B cell (primary cell): ENCODE results near the gene HEBP2. TPM values are rescaled to one million over a fixed set of nuclear protein-coding genes. Genes with fewer than 3 reads are reported as not detected.

Experiments used
- ATAC-seq: fragments of 200-7000 bp; cut with Tn5 transposase; one replicate; pipeline ENCODE4 v1.10.0; 2021; ENCODE audit warnings: low read depth, mild to moderate bottlenecking, moderate number of reproducible peaks, moderate library complexity
- CTCF ChIA-PET: fragments of 350-600 bp; sonication (Branson Sonifier 250); formaldehyde crosslinking; loops from one replicate; lab custom pipeline; 2021; ENCODE audit warnings: antibody characterized with exemption, inconsistent platforms; lab: Charles Lee
- POLR2A ChIA-PET: fragments of 350-600 bp; sonication (Branson Sonifier 250); formaldehyde crosslinking; loops from one replicate; lab custom pipeline; 2021; ENCODE audit warnings: antibody characterized with exemption; lab: Charles Lee
- DNase-seq: peaks from one replicate; pipeline ENCODE4 v3.0.0; 2013
- H2AFZ ChIP-seq: 2 replicates; pipeline ENCODE4 v1.6.1; 2012; ENCODE audit warnings: mild to moderate bottlenecking, low read depth, low read length; ENCODE audit not compliant: insufficient read depth, poor library complexity, severe bottlenecking
- H3K27ac ChIP-seq, 2 donors: 1 replicate in 1 of 2; 2 replicates in 1 of 2; pipeline ENCODE4 v1.5.1; 2012 to 2013; ENCODE audit warnings: low read length in 2 of 2, mild to moderate bottlenecking in 2 of 2, moderate library complexity in 1 of 2
- H3K27me3 ChIP-seq, 4 experiments: fragments of 200-600 bp in 1 of 4; sonication (generic) in 1 of 4; replicated peaks in 1 of 4; 1 replicate in 2 of 4; 2 replicates in 2 of 4; pipeline versions ENCODE4 v1.6.1 to v1.7.0; 2013 to 2016; ENCODE audit warnings: low read length in 3 of 4, mild to moderate bottlenecking in 2 of 4, mixed read lengths in 1 of 4, moderate library complexity in 1 of 4; ENCODE audit not compliant: insufficient read depth in 4 of 4, control insufficient read depth in 3 of 4; ENCODE audit errors: control extremely low read depth in 1 of 4
- H3K36me3 ChIP-seq, 2 experiments: replicated peaks in 1 of 2; 1 replicate in 1 of 2; 2 replicates in 1 of 2; pipeline versions ENCODE4 v1.6.1 to v1.7.1; 2013; ENCODE audit warnings: low read length in 1 of 2; ENCODE audit not compliant: insufficient read depth in 2 of 2, control insufficient read depth in 1 of 2; ENCODE audit errors: control extremely low read depth in 1 of 2, extremely low read depth in 1 of 2
- H3K4me1 ChIP-seq, 2 donors: fragments of 200-600 bp in 1 of 2; sonication (generic) in 1 of 2; 1 replicate in 1 of 2; 2 replicates in 1 of 2; pipeline versions ENCODE4 v1.5.1 to v1.6.1; 2013 to 2017; ENCODE audit warnings: low read length in 2 of 2; ENCODE audit not compliant: control insufficient read depth in 2 of 2, insufficient read depth in 2 of 2
- H3K4me2 ChIP-seq: replicated peaks from 2 replicates; pipeline ENCODE3; 2012; ENCODE audit warnings: mild to moderate bottlenecking, low read depth, low read length; ENCODE audit not compliant: poor library complexity, severe bottlenecking
- H3K4me3 ChIP-seq, 5 experiments: fragments of 200-600 bp in 1 of 5; sonication (generic) in 1 of 5; 1 replicate in 3 of 5; 2 replicates in 2 of 5; pipeline versions ENCODE4 v1.5.1 to v1.7.0; 2011 to 2016; ENCODE audit warnings: low read length in 4 of 5, mild to moderate bottlenecking in 4 of 5, low read depth in 2 of 5, control low read depth in 1 of 5, moderate library complexity in 1 of 5; ENCODE audit not compliant: insufficient read depth in 1 of 5; ENCODE audit errors: control extremely low read depth in 1 of 5, extremely low read depth in 1 of 5
- H3K79me2 ChIP-seq: fragments of 200-600 bp; sonication (generic); one replicate; pipeline ENCODE4 v1.6.0; 2016; ENCODE audit warnings: low read length; ENCODE audit not compliant: control insufficient read depth, insufficient read depth
- H3K9ac ChIP-seq: fragments of 200-600 bp; sonication (generic); 2 replicates; pipeline ENCODE4 v1.6.1; 2017; ENCODE audit warnings: mild to moderate bottlenecking, low read length, moderate library complexity
- H3K9me3 ChIP-seq, 3 donors: one replicate each; pipeline versions ENCODE4 v1.6.1 to v1.7.1; 2013; ENCODE audit warnings: low read length in 2 of 3; ENCODE audit not compliant: control insufficient read depth in 2 of 3, insufficient read depth in 1 of 3; ENCODE audit errors: control extremely low read depth in 1 of 3
- H4K20me1 ChIP-seq: 2 replicates; pipeline ENCODE4 v1.6.0; 2012; ENCODE audit warnings: mild to moderate bottlenecking, low read length; ENCODE audit not compliant: insufficient read depth, control insufficient read depth, poor library complexity, severe bottlenecking
- H3K27ac Mint-ChIP-seq: one replicate; pipeline ENCODE4 v1.8.0; 2021; ENCODE audit warnings: mixed read lengths
- H3K27me3 Mint-ChIP-seq: one replicate; pipeline ENCODE4 v1.8.0; 2021; ENCODE audit warnings: mixed read lengths
- H3K4me1 Mint-ChIP-seq: one replicate; pipeline ENCODE4 v1.8.0; 2021; ENCODE audit warnings: mixed read lengths
- H3K4me3 Mint-ChIP-seq: one replicate; pipeline ENCODE4 v1.8.0; 2021; ENCODE audit warnings: mixed read lengths
- H3K9me3 Mint-ChIP-seq: one replicate; pipeline ENCODE4 v1.8.0; 2022; ENCODE audit warnings: mixed read lengths; ENCODE audit not compliant: insufficient read depth
- EZH2 ChIP-seq: IDR thresholded peaks from 2 replicates; pipeline ENCODE4 v1.6.1; 2012; ENCODE audit warnings: borderline replicate concordance, low read depth, mild to moderate bottlenecking, moderate library complexity, low read length; ENCODE audit not compliant: insufficient read depth, poor library complexity, severe bottlenecking
- WGBS: methylation state at CpG from one replicate; pipeline ENCODE4 v1.1.5; 2013; ENCODE audit warnings: missing lambda C conversion rate; ENCODE audit not compliant: insufficient coverage; 5-methylcytosine and 5-hydroxymethylcytosine counted together
- intact Hi-C: fragments of 100-400 bp; cut with micrococcal nuclease; formaldehyde crosslinking; loops from one replicate; pipeline ENCODE4 v1.10.0; 2022
- polyA plus RNA-seq: library from polyadenylated mRNA; depleted of rRNA; stranded (reverse); fragments of >200 nt; gene quantifications from 2 replicates; pipeline ENCODE4 v1.2.3, GENCODE V29; 2012
- total RNA-seq, 2 donors: library from RNA; stranded (reverse); fragments of 120-200 nt in 1 of 2; gene quantifications; 1 replicate in 1 of 2; 2 replicates in 1 of 2; pipeline versions ENCODE4 v1.2.3 to v1.2.4, GENCODE V29; 2013 to 2022
- TF ChIP-seq, protein P1 (sequence below): fragments of 200-600 bp; IDR thresholded peaks from one replicate; pipeline ENCODE4 v1.8.0; 2022; ENCODE audit warnings: antibody characterized with exemption, mild to moderate bottlenecking

Gene HEBP2
- total and polyA plus RNA-seq, 2 donors (not counting 1 experiment from before 2014, with no cell fraction given) = 12.4 to 35.1 TPM

DNA sequence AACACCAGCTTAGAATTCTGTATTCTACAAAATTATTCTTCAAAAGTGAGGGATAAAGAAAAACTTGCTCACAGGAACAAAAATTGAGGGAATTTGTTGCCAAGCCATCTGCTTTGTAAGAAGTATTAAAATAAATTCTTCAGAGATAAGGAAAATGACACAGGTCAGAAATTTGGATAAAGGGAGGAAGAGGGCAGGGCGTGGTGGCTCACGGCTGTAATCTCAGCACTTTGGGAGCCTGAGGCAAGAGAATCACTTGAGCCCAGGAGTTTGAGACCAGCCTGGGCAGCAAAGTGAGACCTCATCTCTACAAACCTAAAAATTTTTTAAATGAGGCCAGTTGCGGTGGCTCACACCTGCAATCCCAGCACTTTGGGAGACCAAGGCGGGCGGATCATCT, 14.5 kb upstream of the HEBP2 start:
- Histone ChIP-seq H3K27me3 (no peaks in the 10 kb centered on the region), H3K79me2 (no peaks in the 10 kb centered on the region), H4K20me1 (no peaks in the 10 kb centered on the region), H3K4me1 (peaks cover 10% of the 10 kb centered on the region in 2 donors), H3K36me3 (no peaks in the 10 kb centered on the region), H3K9ac (no peak overlapping the region), H3K4me3 (no peak overlapping the region), H3K27ac (no peak overlapping the region), H3K4me2 (no peak overlapping the region), H2AFZ (no peak overlapping the region), H3K9me3 (no peaks in the 10 kb centered on the region)
- CTCF ChIA-PET = no interaction called here
- Mint-ChIP-seq H3K27ac (no peak overlapping the region), H3K4me3 (no peak overlapping the region), H3K27me3 (peaks cover 11% of the 10 kb centered on the region), H3K4me1 (peaks cover 12% of the 10 kb centered on the region), H3K9me3 (no peaks in the 10 kb centered on the region)
- intact Hi-C loops = no loop called here
- DNase-seq = no peak
- 100% methylated on average over 5 of the region's 5 CpGs for WGBS
- no peak for TF ChIP-seq EZH2
- TF ChIP-seq, protein P1, sequence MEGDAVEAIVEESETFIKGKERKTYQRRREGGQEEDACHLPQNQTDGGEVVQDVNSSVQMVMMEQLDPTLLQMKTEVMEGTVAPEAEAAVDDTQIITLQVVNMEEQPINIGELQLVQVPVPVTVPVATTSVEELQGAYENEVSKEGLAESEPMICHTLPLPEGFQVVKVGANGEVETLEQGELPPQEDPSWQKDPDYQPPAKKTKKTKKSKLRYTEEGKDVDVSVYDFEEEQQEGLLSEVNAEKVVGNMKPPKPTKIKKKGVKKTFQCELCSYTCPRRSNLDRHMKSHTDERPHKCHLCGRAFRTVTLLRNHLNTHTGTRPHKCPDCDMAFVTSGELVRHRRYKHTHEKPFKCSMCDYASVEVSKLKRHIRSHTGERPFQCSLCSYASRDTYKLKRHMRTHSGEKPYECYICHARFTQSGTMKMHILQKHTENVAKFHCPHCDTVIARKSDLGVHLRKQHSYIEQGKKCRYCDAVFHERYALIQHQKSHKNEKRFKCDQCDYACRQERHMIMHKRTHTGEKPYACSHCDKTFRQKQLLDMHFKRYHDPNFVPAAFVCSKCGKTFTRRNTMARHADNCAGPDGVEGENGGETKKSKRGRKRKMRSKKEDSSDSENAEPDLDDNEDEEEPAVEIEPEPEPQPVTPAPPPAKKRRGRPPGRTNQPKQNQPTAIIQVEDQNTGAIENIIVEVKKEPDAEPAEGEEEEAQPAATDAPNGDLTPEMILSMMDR = no peak
- no peak for ATAC-seq
- POLR2A ChIA-PET = no interaction called here

DNA sequence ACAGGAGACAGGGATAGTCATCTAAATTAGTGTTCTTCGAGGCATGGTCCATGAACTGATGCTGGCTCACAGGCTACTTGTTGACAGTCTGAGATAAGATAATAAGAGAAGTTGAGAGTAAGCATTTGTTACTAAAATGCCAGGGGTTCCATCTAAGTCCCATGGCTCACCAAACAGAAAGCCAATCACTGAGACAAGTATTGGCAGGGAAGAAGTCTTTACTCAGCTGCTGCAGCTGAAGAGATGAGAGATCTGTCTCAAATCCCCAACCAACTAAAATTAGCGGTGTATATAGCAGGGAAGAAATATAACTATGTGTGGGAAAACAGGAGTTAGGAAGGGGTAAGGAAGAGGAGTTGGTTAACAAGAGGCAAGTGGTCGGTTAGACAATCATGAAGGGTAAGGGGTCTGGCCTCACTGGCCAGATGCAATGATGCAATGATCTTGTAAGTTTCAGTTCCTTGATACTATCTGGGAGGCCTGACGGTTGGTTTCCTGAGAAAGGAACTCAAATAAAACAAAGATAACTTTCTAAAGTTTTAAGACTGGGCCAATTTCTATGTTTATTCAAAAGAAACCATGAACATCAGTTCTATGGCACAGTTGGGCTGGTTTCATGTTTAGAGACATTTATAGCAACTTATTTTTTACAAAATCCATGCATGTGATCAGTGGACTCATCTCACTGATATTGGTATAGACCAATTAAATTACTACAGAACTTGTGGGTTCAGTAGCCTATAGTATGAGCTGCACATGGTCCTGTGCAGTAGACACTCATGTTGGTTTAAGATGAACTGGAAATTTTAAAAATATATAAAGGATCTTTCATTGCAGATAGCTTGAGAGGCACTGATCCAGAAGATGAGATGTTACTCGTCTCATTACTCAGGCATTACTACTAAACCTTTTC, 9.9 kb upstream of the HEBP2 start:
- ATAC-seq = peak; percentile 63
- WGBS = 0% methylated on average over 1 of the region's 5 CpGs
- no peaks in the 10 kb centered on the region for H4K20me1 ChIP-seq
- peak; percentile 49 for DNase-seq
- Mint-ChIP-seq H3K27me3 (peaks cover 4% of the 10 kb centered on the region), H3K4me3 (peak overlapping the region; percentile 5), H3K4me1 (peaks cover 21% of the 10 kb centered on the region), H3K27ac (peak overlapping the region; percentile 51), H3K9me3 (no peaks in the 10 kb centered on the region)
- no peak overlapping the region for H3K9ac ChIP-seq
- intact Hi-C loops = no loop called here
- no peak overlapping the region for H2AFZ ChIP-seq
- no peak overlapping the region for H3K4me3 ChIP-seq
- peaks cover 18 to 19% of the 10 kb centered on the region in 2 donors for H3K4me1 ChIP-seq
- TF ChIP-seq EZH2 = no peak
- TF ChIP-seq, protein P1 = no peak
- H3K27ac ChIP-seq = peak overlapping the region; percentile 28 to 58
- no peaks in the 10 kb centered on the region for H3K9me3 ChIP-seq
- ChIA-PET POLR2A (no interaction called here), CTCF (interaction anchor here (1.0 to 1.9 kb wide), 5 partner anchors 9 to 277 kb away, joined by 3 to 9 read pairs (median 4); partner anchors contain the start of gene HEBP2)
- H3K27me3 ChIP-seq = no peaks in the 10 kb centered on the region
- no peaks in the 10 kb centered on the region for H3K79me2 ChIP-seq
- H3K36me3 ChIP-seq = no peaks in the 10 kb centered on the region
- H3K4me2 ChIP-seq = peak overlapping the region; percentile 48
